ENCODE results near the gene SPAG16. TPM values are rescaled to one million over a fixed set of nuclear protein-coding genes. Genes with fewer than 3 reads are reported as not detected.
A peak's percentile ranks its signal among the peaks of the same experiment; 100 is the strongest.

Gene SPAG16
- total and polyA plus RNA-seq, 10 donors: 9.0 to 19.7 (median 12.2) TPM

GRCh38 chr2:214261683-214262082, 977.4 kb downstream of the SPAG16 start:
- intact Hi-C loops (cut with DNase I; ENCODE audit: low total_unique reads): no loop called here
- H3K36me3 ChIP-seq: no peaks in the 10 kb centered on the region
- no peak for TF ChIP-seq POLR2AphosphoS5 (IDR thresholded peaks at IDR 0.05)
- TF ChIP-seq POLR2A (IDR thresholded peaks at IDR 0.05): no peak
- TF ChIP-seq CTCF (IDR thresholded peaks at IDR 0.05 in 8 of 11, conservative IDR thresholded peaks at IDR 0.05 in 3 of 11): no peak
- no peaks in the 10 kb centered on the region for H3K9me3 ChIP-seq
- no peak overlapping the region for H3K4me3 ChIP-seq
- no peak overlapping the region for H3K27ac ChIP-seq
- 63 to 79% (median 73%) methylated on average over 1 of the region's 1 CpG for WGBS, 5 donors
- DNase-seq: no peak
- H3K27me3 ChIP-seq (replicated peaks in 1 of 7): no peaks in the 10 kb centered on the region
- H3K4me1 ChIP-seq: no peaks in the 10 kb centered on the region

- no peak for DNase-seq
- 21 to 64% (median 52%) methylated on average over 1 of the region's 1 CpG for WGBS, 5 donors
- peaks cover 0 to 15% (median 0%) of the 10 kb centered on the region in 8 donors for H3K9me3 ChIP-seq
- intact Hi-C loops (cut with DNase I; ENCODE audit: low total_unique reads): no loop called here
- no peak overlapping the region for H3K27ac ChIP-seq
- no peaks in the 10 kb centered on the region for H3K36me3 ChIP-seq
- H3K27me3 ChIP-seq (replicated peaks in 1 of 7): no peaks in the 10 kb centered on the region
- H3K4me3 ChIP-seq: no peak overlapping the region
- no peaks in the 10 kb centered on the region for H3K4me1 ChIP-seq
- TF ChIP-seq POLR2A (IDR thresholded peaks at IDR 0.05) (no peak), POLR2AphosphoS5 (IDR thresholded peaks at IDR 0.05) (no peak), CTCF (IDR thresholded peaks at IDR 0.05 in 8 of 11, conservative IDR thresholded peaks at IDR 0.05 in 3 of 11) (no peak)
Measured at GRCh38 chr2:214264171-214264570, 979.9 kb downstream of the SPAG16 start.

- 64 to 78% (median 72%) methylated on average over 3 of the region's 3 CpGs for WGBS, 5 donors
- intact Hi-C loops (cut with DNase I; ENCODE audit: low total_unique reads): no loop called here
Measured at GRCh38 chr2:214265991-214266489, 981.8 kb downstream of the SPAG16 start.

GRCh38 chr2:214277880-214278279, 993.6 kb downstream of the SPAG16 start:
- H3K4me1 ChIP-seq: no peaks in the 10 kb centered on the region
- WGBS, 5 donors: 71 to 90% (median 84%) methylated on average over 3 to 9 of the region's 9 CpGs
- intact Hi-C loops (cut with DNase I; ENCODE audit: low total_unique reads): no loop called here
- H3K4me3 ChIP-seq: no peak overlapping the region
- H3K36me3 ChIP-seq: no peaks in the 10 kb centered on the region
- peaks cover 0 to 13% (median 0%) of the 10 kb centered on the region in 8 donors for H3K9me3 ChIP-seq
- peak; percentile 58 for DNase-seq
- TF ChIP-seq CTCF (IDR thresholded peaks at IDR 0.05 in 8 of 11, conservative IDR thresholded peaks at IDR 0.05 in 3 of 11) (no peak), POLR2AphosphoS5 (IDR thresholded peaks at IDR 0.05) (no peak), POLR2A (IDR thresholded peaks at IDR 0.05) (no peak)
- H3K27ac ChIP-seq: no peak overlapping the region
- H3K27me3 ChIP-seq (replicated peaks in 1 of 7): no peaks in the 10 kb centered on the region

More at GRCh38 chr2:214265991-214266489, 981.8 kb downstream of the SPAG16 start:
- Histone ChIP-seq H3K27ac (no peak overlapping the region), H3K27me3 (replicated peaks in 1 of 7) (no peaks in the 10 kb centered on the region), H3K36me3 (no peaks in the 10 kb centered on the region), H3K9me3 (peaks cover 0 to 15% (median 0%) of the 10 kb centered on the region in 8 donors), H3K4me1 (no peaks in the 10 kb centered on the region), H3K4me3 (no peak overlapping the region)
- no peak for TF ChIP-seq POLR2AphosphoS5 (IDR thresholded peaks at IDR 0.05)
- no peak for TF ChIP-seq CTCF (IDR thresholded peaks at IDR 0.05 in 8 of 11, conservative IDR thresholded peaks at IDR 0.05 in 3 of 11)
- no peak for TF ChIP-seq POLR2A (IDR thresholded peaks at IDR 0.05)
- DNase-seq: no peak

All from spleen (tissue), 11 donors.